Skeletal muscle satellite cell (primary cell): ENCODE results near the gene IKZF2.

Experiments
- H3K27me3 ChIP-seq: 2 replicates; pipeline ENCODE4 v1.7.0; 2013; ENCODE audit warnings: low read length; ENCODE audit not compliant: control insufficient read depth, insufficient read depth
- H3K36me3 ChIP-seq: 2 replicates; pipeline ENCODE4 v1.7.0; 2013; ENCODE audit warnings: mild to moderate bottlenecking, control low read depth, low read length; ENCODE audit not compliant: insufficient read depth
- H3K4me1 ChIP-seq: 2 replicates; pipeline ENCODE4 v1.7.0; 2013; ENCODE audit warnings: low read length; ENCODE audit not compliant: control insufficient read depth, insufficient read depth
- H3K4me2 ChIP-seq: 2 replicates; pipeline ENCODE4 v1.7.0; 2013; ENCODE audit warnings: mild to moderate bottlenecking, low read length
- H3K4me3 ChIP-seq: 2 replicates; pipeline ENCODE4 v1.7.0; 2013; ENCODE audit warnings: low read length
- H3K9ac ChIP-seq: 2 replicates; pipeline ENCODE4 v1.7.0; 2013; ENCODE audit warnings: mild to moderate bottlenecking, low read depth, low read length, moderate library complexity
- H3K9me3 ChIP-seq: replicated peaks from 2 replicates; pipeline ENCODE4 v1.7.0; 2013; ENCODE audit warnings: mild to moderate bottlenecking, control low read depth, low read length

IKZF2 gene

DNA sequence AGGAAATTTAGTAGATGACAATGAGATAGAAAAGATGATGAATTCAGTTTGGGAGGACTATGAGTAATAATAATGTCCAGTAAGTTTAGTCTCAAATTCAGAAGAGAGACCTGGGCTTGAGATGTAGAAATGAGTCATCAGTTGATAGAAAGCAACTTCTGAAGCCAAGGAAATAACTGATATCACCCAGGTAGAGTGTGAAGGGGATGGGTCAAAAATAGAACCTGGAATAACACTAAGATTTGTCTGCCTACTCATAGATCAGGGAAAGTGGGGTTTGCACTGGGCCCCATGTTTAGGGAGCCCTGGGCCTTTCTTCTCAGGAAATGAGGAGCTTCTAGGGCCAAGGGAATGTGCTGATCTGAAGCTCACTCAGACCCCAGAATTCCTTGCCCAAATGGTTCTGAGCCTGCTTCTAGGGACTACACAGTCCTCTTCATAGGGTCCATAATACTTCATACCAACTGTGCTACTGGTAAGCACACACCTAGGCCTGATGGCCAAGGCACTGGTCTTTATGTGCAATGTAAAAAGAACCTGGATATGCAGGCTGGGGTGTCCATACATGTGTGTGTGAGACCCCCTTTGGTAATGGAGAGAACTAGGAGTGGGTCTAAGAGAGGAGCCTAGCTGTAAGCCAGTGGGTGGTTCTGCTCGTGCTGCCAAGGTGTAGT, 141.2 kb downstream of the IKZF2 start:
- Histone ChIP-seq H3K4me1 (no peaks in the 10 kb centered on the region), H3K36me3 (peaks cover 34% of the 10 kb centered on the region), H3K27me3 (no peaks in the 10 kb centered on the region), H3K4me2 (no peak overlapping the region), H3K9me3 (no peaks in the 10 kb centered on the region), H3K4me3 (no peak overlapping the region), H3K9ac (no peak overlapping the region)

DNA sequence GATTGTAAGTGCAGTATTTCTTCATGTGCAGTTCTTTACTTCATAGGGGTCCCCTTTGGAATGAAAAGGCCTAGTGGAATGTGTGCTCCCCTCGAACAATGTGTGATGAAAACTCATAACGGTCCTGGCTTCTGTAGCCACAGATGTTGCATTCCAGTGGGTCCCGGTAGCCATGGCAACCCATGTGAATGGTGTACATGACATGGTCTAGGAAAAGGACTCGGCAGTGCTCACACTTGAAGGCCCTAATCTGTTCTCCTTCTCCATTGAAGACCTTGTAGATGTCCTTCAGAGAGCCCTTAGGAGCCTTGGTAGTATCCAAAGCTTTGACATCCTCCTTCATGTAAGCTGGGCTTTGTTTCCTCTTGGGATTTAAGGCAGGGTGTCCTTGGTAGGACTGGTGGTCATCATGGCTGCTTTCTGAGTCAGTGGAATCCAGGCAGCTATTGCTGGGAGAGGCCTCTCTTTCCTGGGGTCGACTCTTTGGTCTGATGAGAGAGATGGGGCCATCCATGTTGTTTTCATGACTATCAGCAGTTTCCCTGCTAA, 144.0 kb downstream of the IKZF2 start:
- Histone ChIP-seq H3K36me3 (peaks cover 40% of the 10 kb centered on the region), H3K9me3 (no peaks in the 10 kb centered on the region), H3K27me3 (no peaks in the 10 kb centered on the region), H3K4me3 (no peak overlapping the region), H3K4me1 (no peaks in the 10 kb centered on the region), H3K9ac (no peak overlapping the region), H3K4me2 (no peak overlapping the region)

DNA sequence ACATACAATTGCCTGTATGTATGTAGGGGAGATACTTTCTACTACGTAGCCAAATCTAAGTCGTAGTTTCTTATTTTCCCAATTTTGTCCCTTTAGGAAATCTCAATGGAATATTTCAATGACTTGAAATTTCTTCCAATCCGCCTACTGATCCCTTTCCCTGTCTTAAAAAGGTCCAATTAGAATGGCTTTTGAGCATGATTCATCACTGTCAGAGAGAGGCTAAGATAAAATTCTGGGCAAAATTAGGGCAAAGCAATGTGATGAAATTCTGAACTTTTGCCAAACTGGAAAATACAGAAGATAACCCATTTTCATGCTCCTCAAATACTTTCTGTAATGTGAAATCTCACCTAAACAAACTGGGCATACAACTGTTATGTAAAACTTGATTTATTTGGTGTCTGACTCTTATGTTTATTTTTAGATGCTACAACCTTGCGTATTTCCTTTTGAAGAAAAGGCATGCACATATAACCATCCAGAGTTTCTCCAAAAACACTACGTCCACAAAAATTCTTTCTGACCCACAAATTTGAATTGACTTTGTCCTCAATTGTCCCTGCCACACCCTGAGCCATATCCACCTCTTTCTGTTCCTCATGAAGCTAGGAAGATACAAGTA, 147.1 kb downstream of the IKZF2 start:
- H3K27me3 ChIP-seq, result no peaks in the 10 kb centered on the region
- no peaks in the 10 kb centered on the region for H3K9me3 ChIP-seq
- H3K4me1 ChIP-seq, result peaks cover under 1% of the 10 kb centered on the region
- H3K9ac ChIP-seq, result no peak overlapping the region
- peaks cover 20% of the 10 kb centered on the region for H3K36me3 ChIP-seq
- H3K4me2 ChIP-seq, result no peak overlapping the region
- H3K4me3 ChIP-seq, result no peak overlapping the region

DNA sequence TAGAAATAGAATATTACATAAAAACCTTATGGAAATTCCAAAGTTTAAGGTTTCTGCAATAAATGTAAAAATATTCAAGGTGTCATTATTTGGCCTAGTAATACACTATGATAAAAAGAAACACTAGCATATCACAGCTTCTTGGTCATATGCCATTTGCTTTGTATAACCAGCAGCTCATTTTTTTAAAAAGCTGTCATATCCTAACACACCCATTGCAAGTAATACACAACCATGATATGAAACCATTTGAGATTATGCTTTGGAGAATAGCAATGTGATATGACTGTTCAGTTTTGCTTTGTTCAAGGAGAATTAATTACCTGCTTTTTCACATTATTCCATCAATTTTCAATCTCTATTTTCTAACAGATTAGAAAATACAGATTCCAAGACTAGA, 149.0 kb downstream of the IKZF2 start:
- no peak overlapping the region for H3K9ac ChIP-seq
- H3K36me3 ChIP-seq, result peaks cover 14% of the 10 kb centered on the region
- H3K4me2 ChIP-seq, result no peak overlapping the region
- H3K9me3 ChIP-seq, result no peaks in the 10 kb centered on the region
- peaks cover 3% of the 10 kb centered on the region for H3K4me1 ChIP-seq
- H3K27me3 ChIP-seq, result no peaks in the 10 kb centered on the region
- H3K4me3 ChIP-seq, result no peak overlapping the region

DNA sequence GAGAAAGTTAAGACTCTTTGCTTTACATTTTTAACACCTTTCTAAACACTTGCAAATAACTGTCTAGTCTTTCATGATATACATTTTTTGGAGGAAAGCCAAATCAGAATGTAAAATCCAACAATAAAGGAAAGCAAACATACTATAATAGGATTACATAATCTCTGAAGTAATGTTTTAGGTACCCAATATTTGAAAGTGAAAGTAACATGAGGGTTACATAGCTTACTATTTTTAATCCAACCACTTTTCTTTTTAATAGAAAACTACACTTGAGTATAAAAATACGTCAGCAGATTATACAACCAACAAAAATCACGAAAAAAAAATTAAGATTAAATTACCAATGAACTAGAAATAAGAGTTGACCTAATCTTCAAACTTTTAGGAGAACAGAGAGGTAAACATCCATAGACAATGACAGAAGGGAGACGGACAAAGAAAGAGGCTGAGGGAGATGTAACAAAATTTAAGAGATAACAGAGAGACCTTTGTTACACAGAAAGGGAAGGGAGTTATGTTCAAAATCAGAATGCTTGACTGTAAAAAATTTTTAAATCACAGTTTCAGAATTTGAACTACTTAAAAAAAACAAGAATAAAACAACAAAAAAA, 150.0 kb downstream of the IKZF2 start:
- peaks cover 6% of the 10 kb centered on the region for H3K4me1 ChIP-seq
- peaks cover 5% of the 10 kb centered on the region for H3K36me3 ChIP-seq
- H3K4me2 ChIP-seq, result peak overlapping the region; percentile 40
- no peaks in the 10 kb centered on the region for H3K27me3 ChIP-seq
- peak overlapping the region; percentile 17 for H3K9ac ChIP-seq
- no peaks in the 10 kb centered on the region for H3K9me3 ChIP-seq
- H3K4me3 ChIP-seq, result no peak overlapping the region

DNA sequence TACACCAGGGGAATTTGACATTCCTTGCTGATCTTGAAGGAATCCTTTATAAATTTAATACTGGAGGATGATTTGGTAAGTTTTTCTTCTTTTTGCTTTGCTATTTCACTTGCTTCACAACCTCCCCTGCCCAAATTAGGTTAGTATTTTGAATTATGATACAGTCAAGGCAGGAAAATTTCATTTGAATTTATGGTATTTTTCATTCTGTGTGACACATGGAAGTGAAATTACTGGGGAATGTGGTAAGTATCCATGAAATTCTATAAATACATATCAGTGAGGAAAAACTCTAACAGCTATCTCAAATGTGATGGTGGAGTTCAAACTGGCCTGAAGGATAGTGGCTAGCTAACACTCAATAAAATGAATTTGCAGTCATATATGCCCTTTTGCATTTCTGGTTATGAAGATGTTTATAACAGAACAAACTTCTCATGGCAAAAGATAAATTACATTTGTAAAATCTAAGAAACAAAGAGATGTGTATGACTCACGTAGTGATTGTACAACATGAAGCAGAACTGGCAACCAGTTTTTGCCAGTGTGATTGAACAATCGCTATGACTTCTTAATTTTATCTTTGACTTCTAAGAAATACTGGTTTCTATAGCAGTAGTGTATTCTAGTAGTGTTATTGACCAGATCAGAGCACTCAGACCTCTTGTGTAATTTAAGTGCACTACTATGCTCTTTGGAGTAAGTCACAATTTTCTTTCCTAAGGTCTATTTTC, 152.6 kb downstream of the IKZF2 start:
- no peak overlapping the region for H3K4me2 ChIP-seq
- H3K9me3 ChIP-seq, result no peaks in the 10 kb centered on the region
- no peak overlapping the region for H3K4me3 ChIP-seq
- peaks cover 18% of the 10 kb centered on the region for H3K4me1 ChIP-seq
- peaks cover 3% of the 10 kb centered on the region for H3K36me3 ChIP-seq
- no peak overlapping the region for H3K9ac ChIP-seq
- H3K27me3 ChIP-seq, result no peaks in the 10 kb centered on the region

DNA sequence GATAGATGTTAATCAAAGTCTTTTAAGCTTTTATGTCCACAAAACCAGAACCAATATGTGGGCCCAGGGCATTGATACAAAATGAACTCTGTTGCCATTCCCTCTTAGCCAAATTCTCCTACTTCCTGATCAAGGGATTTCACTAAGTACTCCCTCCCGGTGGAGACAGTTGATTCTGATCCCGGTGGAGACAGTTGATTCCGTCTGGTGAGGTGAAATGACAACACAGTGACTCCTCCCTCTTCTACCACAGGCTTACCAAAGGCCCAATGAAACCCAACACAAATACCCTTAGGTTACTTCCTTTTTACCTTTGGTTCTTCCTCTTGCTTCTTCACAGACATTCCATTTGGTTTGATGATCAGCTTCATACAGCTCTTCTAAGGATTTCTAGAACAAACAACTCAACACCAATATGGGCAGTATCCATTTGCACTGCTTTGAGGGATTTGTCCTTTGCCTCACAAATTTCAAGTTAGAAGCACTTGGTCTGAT, 153.8 kb downstream of the IKZF2 start:
- H3K9me3 ChIP-seq, result no peaks in the 10 kb centered on the region
- no peak overlapping the region for H3K9ac ChIP-seq
- peaks cover 18% of the 10 kb centered on the region for H3K4me1 ChIP-seq
- H3K4me3 ChIP-seq, result no peak overlapping the region
- no peak overlapping the region for H3K4me2 ChIP-seq
- peaks cover 3% of the 10 kb centered on the region for H3K36me3 ChIP-seq
- H3K27me3 ChIP-seq, result no peaks in the 10 kb centered on the region

DNA sequence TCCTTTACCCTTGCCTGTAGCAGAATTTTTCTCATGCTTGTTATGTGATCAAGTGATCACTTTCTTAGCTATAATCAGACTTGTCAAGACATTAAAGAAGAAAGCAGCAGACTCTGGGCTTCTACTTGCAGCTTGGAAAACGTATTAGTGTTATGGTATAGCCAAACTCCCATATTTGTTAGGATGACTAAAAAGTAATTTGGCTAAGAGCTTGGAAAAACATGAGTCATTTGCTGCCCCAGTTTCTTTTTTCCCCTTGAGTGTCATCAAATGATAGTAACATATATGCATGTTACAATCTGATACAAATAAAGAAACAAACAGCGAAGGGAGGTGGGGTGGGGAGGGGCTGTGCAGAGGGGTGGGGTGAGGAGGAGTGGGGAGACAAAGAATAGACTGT, 155.5 kb downstream of the IKZF2 start:
- Histone ChIP-seq H3K36me3 (peaks cover 3% of the 10 kb centered on the region), H3K4me2 (no peak overlapping the region), H3K9me3 (no peaks in the 10 kb centered on the region), H3K27me3 (no peaks in the 10 kb centered on the region), H3K4me3 (no peak overlapping the region), H3K4me1 (peaks cover 18% of the 10 kb centered on the region), H3K9ac (no peak overlapping the region)

DNA sequence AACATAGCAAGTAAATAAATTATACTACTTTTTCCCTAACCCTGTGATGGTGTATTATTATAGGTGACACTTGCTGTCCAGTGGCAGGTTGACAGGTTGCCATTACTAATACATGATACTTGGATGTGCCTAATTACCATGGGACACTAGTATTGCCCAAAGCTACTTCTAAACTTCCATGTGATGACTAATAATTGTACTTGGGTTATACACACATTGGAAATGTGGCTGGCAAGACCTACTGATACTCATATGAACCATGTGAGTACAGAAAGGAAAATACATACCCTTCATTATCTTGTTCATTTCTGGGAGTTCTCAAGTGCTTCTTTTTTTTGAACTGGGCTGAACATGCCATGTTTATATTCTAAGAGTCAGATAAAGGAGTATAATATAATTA, 156.4 kb downstream of the IKZF2 start:
- Histone ChIP-seq H3K4me2 (no peak overlapping the region), H3K36me3 (peaks cover 3% of the 10 kb centered on the region), H3K4me1 (peaks cover 18% of the 10 kb centered on the region), H3K4me3 (no peak overlapping the region), H3K9me3 (no peaks in the 10 kb centered on the region), H3K27me3 (no peaks in the 10 kb centered on the region), H3K9ac (no peak overlapping the region)

DNA sequence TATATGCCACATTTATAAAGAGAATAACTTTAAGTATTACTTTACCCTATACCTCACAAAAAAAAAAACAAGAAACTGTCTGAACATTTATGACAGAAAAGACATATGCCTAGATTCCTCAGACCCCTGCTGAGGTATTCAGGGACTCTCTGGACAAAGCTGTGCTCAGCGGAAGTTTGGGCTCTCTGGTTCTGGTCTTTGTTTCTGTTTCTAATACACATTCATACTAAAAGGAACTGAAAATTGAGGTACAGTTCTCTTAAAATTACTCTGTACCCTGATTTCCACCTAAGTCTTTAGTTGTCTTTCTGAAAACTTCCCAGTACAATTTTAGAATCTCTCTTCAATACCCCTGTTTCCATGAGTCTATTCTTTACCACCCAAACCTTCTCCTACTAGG, 160.3 kb downstream of the IKZF2 start:
- H3K4me2 ChIP-seq, result no peak overlapping the region
- H3K9me3 ChIP-seq, result no peaks in the 10 kb centered on the region

DNA sequence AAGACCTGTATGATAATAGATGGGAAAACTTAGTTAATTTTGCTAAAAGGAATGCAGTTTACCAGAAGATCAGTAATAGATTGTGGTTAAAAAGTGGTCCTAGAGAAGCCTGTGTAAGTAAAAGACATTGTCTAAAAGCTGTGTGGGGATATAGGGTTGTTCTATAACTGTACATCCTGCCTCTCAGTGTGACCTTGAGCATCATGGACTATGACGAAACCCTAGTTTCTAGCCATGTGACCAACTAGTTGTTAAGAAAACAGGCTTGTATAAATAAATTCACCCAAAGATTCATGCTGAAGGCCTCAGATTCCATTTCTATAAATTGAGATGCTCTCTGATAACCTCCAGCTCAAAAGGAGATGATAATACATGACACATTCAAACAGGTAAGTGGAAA, 160.7 kb downstream of the IKZF2 start:
- H3K27me3 ChIP-seq, result no peaks in the 10 kb centered on the region
- H3K9me3 ChIP-seq, result no peaks in the 10 kb centered on the region
- peaks cover 7% of the 10 kb centered on the region for H3K4me1 ChIP-seq
- peaks cover 21% of the 10 kb centered on the region for H3K36me3 ChIP-seq
- H3K4me2 ChIP-seq, result no peak overlapping the region
- H3K9ac ChIP-seq, result no peak overlapping the region
- no peak overlapping the region for H3K4me3 ChIP-seq

More for the DNA sequence above, 160.3 kb downstream of the IKZF2 start:
- H3K9ac ChIP-seq, result no peak overlapping the region
- no peak overlapping the region for H3K4me3 ChIP-seq
- peaks cover 21% of the 10 kb centered on the region for H3K36me3 ChIP-seq
- peaks cover 9% of the 10 kb centered on the region for H3K4me1 ChIP-seq
- no peaks in the 10 kb centered on the region for H3K27me3 ChIP-seq
